Measurements from ENCODE around the gene CWC27.

Gene CWC27

DNA sequence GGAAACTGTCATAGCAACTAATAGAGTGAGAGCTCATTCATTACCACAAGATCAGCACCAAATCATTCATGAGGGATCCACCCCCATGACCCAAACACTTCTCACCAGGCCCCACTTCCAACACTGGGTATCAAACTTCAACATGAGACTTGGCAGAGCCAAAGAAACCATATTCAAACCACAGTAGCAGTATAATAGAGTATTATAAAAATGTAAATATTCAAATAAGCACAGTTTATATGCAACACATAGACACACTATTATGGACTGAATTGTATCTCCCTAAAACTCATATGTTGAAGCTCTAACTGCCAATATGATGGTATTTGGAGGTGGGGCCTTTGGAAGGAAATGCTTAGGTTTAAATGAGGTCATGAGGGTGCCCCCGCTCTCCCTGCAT lies 240.5 kb downstream of the CWC27 start:
- DNase-seq, result no peak

DNA sequence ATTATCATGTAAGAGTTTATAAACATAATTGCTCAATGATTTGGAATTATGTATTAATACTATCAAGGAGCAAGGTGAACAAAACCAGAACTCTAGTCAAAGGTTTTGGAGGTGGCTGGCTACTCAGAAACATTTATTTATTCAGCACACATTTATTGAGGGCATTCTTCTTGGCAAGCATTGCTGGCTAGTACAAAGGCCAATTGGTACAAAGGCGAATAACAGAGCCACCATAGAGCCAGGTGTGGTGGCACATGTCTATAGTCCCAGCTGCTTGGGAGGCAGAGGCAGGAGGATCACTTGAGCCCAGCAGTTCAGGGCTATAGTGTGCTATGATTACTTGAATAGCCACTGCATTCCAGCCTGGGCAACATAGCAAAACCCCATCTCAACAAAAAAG lies 242.1 kb downstream of the CWC27 start:
- no peak for DNase-seq

DNA sequence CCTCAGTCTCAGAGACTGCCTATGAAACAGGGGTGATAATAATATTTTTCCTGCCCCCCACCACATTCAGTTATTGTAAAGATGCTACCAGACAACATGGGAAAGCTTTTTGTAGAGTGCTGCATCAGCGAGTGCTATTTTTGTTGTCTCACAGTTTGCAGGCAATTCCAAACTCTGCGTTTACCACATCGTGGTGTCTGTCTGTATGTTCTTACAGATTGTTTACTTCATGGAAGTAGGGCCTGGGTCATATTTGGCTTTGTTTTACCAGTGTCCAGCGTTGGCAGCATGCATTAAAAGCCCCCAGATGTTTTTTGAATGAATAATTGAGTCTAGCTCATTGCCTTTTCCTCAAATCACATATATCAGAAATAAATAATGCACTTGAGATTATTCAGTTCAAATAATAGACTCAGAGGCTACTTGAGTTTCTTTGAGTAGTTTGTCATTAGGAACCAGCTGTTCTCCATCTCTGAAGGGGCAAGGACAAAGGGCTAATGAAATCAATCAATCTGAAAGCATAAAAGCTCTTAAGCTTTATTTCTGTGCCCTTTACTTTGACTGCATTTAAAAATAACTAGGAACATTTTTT lies 243.7 kb downstream of the CWC27 start:
- no peak for DNase-seq

DNA sequence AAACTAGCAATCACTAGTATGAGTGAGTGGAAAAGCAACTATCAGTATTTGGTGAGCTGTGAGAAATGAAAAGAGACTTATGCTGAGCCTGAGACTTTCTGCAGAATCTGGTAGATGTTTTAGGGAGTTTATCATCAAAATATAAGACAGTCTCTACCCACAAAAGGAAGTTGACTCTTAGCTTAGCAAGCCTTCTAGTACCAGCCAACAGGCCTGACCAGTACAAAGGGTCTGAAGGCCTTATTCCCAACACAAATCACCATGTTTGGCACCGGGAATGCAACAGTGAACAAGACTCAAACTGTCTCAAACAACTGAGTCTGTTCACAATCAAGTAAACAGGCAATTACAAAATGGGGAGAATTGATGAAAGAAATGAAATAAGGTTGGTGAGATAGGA lies 244.4 kb downstream of the CWC27 start:
- DNase-seq, result no peak

DNA sequence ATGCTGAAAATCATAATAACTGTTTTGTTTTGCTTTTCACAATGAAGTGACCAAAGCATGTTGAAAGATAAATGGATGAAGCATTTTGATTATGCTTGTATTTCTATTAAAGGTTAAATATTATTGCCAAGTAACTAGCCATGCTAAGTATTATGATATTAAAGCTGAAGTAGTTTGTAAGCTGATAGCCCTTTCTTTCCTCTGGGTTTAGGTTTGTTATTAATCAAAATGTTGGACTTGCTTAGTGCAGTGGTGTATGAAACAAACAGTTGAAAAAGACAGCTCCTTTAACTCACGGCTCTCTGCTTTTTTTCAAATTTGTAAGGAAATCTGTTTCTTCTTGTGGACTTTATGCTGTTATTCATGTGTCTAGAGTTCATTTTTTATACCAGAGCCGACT lies 246.0 kb downstream of the CWC27 start:
- DNase-seq, result no peak

DNA sequence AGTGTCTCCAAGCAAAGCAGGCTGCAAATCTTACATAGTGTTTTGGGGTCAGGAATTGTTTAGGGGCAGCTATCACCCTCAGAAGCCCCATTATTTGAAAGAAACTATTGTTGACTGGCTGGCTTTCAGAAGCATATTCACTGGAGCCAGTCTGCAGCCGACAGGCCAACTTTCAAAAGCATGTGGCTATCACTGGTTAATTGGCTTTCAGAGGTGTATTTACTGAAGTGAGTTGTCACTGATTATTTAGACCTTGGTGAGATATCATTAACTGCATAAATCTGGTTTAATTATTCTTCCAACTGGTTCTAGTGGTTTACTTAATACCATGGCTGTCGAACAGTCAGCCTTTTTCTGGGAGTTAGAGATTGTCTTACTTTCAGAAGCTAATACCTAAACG lies 247.0 kb downstream of the CWC27 start:
- DNase-seq, result no peak

DNA sequence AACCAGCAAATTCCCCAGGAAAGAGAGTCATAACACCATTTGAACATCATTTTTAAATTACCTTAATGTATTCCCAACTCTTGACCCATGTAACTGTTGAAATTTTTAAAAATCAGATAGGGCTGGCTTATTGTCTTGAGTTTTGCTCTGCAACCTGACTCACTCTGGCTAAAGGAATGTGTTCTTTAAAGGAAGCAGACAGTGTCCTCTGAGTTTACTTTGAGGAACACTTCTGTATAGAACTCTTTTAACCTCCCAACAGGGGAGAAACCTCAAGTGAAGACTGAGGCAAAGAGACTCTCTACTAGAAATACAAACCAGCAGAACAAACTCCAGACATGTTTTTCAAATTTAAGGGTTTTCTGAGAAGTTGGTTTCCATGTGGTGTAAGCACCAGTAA lies 248.9 kb downstream of the CWC27 start:
- DNase-seq, result no peak

DNA sequence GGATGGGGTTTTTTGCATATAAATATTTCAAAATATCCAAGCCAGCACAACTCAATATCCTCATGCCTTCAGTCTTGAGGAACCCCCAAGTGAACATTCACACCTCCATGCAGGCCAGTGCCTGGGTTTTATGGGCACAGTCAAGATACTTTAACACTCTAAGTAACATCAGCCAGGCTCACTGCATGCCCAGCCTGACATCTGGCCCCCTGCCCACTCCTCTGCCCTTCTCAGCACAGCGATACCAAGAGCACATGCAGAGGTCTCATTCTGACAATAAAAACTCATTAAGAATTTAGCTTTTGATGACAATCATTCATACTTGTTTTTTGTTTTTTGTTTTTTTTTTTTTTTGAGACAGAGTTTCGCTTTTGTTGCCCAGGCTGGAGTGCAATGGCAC lies 250.0 kb downstream of the CWC27 start:
- DNase-seq, result no peak

DNA sequence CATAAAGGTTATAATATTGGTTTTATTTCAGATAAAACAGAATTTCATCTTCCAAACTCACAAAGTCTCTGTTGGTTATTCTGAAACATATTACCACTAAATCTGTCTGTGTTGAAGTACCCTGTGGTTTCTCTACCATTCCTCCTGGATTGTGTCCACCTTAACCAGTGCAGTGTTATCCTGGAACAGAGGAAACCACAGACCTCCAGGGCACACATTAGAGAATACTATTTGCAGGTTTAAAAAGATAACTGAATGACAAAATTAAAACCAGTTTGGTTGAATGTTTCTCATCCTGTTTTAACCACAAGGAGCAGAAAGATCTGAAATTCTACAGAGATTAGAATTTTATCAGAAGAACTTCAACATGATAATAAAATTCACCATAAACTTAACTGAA lies 251.8 kb downstream of the CWC27 start:
- DNase-seq, result no peak

DNA sequence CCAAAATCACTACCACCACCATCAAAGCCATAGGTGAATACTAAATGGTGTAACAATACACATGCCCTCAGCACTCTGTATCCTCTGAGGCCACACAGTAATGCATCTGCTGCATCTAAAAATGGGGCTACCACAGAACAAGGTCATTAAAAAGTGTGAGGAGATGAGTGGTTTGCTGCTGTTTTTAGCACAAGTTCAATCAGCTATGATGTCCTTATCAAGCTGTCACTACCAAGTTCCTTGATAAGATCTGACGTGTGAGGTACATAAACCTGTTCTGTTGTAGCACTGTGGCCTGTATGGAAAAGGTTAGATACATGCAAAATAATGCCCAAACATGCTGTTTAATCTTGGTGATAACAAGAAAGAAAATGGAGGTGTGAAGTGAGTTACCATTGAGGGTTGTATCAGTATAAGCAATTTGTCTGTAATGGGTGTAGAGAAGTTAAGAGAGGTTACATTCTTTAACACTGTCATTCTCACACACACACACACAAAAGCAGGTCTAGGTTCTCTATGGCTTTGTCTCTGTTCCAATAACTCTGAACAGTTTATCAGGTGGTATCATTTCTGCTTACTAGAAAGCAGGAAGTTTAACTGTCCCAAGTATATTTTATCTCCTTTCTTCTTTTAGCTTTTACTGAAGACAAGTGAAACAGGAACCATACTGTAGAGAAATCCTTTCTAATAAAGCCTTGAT lies 252.9 kb downstream of the CWC27 start:
- DNase-seq, result no peak

DNA sequence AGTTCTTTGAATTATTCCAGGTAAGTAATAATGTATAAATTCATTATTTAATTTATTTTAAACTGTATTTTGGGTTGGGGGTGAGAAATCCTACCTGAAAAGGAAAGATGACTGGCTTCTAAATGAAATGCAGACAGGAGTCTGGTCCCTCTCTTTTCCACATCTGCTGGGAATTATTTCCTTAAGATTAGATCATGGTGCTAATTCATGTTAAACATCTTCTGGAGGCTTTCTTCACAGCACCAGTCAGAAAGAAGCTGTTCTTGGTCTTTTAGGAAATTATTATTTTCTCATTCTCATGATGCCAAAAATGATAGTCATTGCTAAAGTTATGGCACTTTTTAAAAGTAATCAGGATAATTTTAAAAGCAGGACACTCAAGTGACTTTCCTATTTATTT lies 254.2 kb downstream of the CWC27 start:
- DNase-seq, result no peak

DNA sequence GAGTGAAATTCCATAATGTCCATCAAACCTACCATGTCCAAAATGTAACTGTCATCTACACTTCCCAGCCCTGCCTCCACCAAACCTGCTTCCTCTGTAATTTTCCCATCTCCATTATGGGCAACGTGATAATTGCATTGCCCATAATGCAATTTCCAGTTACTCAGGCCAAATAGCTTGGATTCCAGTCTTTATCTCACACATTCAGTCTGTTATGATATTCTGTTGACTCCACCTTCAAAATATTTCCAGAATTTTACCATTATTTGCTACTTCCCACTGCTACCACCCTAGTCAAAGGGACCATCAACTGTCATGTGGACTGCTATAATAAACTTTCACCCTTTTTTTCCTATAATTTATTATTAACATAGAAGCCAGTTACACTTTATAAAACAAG lies 256.0 kb downstream of the CWC27 start:
- DNase-seq, result no peak

DNA sequence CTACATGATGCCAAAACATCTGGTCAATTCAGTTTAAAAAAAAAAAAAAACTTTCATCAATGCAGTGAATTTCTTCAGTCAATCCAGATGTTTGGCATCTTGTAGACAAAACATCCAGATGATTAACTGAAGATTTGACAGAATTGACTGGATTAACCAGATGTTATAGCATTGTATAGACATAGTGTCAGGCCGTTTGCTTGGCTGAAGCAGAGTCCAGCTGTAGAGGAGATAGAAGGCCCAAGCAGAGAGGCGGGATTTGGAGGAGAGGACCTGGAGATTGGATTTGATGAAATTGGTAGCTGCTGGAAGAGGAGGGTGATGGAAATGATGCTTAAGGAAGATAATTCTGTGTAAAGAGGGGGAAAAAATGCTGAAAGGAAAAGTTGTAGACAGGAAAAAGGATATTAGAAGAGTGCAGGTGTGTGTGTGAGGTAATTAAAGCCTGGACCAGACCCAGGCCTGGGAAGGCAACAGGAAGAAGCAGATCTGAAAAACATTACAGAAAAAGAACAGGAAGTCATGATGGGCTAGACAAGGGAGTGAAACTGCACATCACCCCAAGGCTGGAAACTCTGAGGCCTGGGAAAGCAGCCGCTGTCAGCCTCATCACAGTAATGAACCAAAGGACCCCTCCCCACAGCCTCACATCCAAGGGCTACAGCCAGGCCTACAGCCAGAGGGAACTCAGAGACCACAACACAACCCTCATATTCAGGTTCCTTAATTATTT lies 258.3 kb downstream of the CWC27 start:
- no peak for DNase-seq

DNA sequence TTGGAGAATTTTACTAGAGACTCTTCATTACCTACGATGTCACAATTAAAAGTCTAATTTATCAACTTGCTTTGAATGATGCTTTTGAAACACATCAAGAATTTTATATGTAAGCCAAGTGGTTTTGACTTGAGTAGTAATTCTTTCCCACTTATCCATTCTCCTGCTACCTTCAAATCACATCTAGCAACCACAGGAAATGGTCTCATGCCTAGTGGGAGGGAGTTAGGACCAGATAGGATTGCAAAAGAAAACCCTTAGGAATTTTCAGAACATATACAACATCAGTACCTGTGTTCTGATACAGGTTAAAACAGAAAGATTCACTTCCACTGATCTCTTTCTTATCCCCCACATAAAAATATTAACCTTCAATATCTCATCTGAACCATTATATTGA lies 260.4 kb downstream of the CWC27 start:
- DNase-seq, result no peak

DNA sequence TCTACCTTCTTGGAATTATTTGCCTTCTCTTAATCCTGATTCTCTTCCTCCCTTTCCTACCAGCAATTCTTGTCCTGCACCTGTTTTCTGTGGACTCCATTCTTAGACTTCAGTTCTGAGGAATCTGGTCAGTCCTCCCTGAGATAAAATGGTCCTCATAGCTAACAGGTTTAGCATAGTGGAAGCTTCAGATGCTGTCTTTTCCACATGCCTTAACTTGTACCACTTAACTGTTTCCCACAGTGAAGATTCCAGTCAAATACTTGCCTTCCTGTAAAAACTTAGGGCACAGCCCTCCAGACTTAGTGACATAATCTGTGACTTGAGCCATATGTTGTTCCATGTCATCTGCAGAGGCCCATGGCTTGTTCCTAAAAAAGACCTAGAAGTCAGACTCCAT lies 261.3 kb downstream of the CWC27 start:
- DNase-seq, result no peak

DNA sequence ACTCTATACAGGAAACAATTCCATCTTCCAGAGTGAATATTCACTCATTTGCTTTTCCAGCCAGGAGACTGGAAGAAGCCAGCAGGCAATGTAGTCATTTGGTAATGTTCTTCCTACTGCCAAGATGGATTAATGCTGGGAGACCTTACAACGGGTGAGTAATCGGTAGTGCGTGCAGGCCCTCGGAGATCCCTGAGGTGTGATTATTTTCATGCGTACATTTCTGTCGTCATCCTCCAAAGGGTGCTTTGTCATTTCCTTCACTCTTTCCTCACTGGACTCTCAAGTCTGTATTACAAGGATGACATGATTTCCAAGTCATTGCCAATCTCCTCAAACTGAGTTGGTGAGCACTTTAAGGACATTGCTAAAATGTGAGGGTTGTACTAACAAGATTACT lies 263.5 kb downstream of the CWC27 start:
- DNase-seq, result no peak

DNA sequence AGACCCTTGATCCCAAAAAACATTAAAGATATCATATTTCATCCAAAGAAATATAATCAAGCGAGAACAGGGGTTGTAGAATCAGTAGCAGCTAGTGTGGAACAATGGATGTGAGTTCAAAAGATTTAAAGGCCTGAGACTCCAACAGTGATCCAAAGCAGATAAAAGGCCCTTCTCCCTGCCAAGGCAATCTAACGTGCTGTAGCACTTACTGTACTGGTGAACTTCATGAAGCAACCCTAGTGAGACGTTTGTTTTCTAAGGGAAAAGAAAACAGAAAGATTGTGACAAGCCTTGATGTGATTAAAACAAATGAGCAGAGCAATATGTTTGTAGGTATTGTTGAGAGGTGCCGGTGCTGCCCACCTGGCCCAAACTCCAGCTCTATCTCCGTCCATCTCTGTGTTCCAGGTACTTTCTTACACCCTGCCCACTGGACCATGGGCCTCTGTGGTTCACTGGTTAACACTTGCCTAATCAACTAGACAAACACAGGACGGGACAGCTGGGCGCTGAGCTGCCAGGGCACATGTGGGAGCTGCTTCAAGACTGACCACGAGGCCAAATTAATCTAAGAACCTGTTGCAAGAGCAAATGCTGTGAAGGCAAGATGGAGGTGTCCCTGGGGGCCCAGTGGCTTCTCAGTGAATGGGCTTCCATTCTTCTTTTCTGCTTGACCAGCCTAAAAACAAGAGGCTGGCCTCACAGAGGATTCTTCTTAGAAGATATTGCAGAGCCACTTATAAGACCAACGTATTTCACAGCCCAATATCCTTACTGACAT lies 265.5 kb downstream of the CWC27 start:
- DNase-seq, result no peak

DNA sequence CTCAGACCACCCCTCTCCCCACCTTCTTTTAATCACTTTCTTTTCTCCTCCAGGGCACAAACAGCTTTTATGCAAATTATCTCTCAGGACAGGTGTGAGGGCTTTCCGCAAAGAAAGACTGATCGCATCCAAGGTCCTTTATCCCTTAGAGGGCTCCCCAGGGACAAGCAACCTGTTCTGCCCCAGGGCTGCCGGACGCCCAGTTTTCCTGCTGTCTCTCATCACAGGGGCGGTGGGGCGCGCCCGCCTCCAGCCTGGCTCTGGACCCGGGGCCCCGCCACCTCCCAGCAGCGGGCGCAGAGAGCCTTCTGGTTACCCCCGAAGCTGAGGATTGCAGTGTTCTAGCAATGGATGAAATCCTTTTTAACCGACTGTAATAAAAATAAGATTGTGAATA lies 266.1 kb downstream of the CWC27 start:
- no peak for DNase-seq

DNA sequence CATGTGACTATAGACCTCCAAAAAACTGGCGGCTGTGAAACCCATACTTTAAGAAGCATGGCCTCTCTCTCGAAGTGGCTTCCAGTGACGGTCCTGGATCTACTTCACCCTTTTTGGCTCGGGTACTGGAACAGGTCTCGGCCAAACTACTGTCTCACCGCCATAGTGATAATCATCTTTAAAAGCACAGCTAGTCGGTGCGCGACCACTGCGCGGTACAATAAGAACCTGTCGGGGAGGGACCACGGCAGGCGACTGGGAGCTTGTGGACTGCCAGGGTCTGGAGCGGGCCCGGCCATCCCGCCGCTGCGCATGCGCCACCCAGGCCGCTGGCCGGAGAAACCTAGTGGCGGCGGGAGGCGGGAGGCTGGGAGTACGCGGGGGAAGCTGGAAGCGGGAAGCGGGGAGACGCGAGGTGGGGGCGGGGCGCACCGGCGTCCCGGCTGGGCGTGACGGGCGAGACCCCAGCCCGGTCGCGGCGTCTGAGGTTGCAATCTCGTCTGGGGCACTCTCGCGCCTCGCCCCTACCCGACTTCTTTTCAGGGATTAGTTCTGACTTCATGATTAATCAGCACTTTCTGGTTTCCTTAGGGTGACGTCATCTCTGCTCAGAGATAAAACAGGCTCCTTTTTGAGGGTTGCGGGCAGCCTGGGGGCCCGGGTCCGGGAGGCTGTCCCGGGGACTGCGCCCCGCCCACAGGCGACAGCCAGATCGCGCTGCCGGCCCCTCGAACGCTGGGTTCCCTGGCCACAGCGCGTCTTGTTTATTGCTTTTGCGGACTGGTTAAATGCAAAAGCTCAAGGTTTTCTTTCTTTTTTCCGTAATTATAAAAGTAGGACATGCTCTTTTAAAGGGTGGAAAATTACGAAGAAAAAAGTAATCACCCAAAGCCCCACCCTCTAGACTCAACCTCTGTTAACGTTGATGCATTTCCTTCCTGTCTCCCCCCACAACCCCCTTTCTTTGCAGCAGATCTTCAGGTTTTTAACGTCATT lies 266.8 kb downstream of the CWC27 start:
- DNase-seq, result no peak

DNA sequence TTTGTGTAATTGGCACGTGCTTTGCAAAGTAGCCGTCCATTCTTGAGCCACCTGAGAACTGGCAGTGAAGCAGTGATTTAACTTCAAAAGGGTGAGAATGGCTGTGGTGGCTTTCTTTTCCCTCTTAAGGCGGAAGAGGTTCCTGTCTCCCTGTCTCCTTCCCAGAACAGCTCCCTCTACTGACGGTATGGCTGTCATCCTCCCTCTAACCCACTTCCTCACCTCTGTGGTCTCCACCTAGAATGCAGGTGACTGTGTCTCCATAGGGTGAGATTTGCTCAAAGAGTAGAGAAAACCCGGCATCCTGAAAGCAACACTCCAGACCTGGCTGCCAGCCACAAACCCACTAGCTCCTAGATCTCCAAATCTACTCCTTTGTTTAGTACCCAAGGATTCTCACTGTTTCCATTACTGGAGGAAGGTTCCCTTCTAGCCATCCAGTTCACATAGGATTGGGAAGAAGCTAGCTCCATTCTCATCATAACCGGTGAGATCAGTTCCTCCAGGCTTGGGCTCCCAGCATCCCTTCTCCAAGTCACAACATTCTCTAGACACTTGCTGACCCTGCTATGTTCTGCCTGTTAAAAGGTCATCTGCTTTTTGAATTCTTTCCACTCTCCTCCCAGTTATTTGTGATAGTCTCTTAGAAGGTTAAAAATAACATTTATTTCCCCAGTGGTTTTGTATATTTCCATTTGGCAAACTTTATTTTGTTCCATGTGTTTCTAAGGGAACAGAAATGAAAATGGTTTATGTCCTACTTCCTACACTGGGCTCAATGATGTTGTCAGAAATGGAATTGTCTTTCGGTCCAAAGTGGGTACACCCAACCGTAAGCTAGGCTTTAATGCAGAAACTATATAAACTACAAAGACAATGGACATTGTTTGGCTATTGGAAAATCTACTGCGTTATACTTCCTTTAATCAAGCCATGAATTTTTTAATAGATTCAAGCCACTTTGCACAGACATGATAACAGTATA lies 269.4 kb downstream of the CWC27 start:
- DNase-seq, result no peak

All from NCI-H1048 (cell line).